Spinal cord (tissue), 10 donors: ENCODE measurements around the gene RB1. TPM values are rescaled to one million over a fixed set of nuclear protein-coding genes. Genes with fewer than 3 reads are reported as not detected.

Source experiments
- DNase-seq, 6 donors: peaks; one replicate each; pipeline versions ENCODE4 v3.0.0 to v3.0.0-alpha.2; 2013 to 2015; ENCODE audit warnings: low spot score in 6 of 6, low read depth in 4 of 6
- H3K27ac ChIP-seq: one replicate; pipeline ENCODE4 v1.5.1; 2013; ENCODE audit warnings: low read depth, low read length, control low read depth
- H3K27me3 ChIP-seq: one replicate; pipeline ENCODE4 v1.6.1; 2013; ENCODE audit warnings: low read length; ENCODE audit not compliant: control insufficient read depth, insufficient read depth
- H3K36me3 ChIP-seq: one replicate; pipeline ENCODE4 v1.6.1; 2013; ENCODE audit warnings: low read length; ENCODE audit not compliant: control insufficient read depth, insufficient read depth
- H3K4me1 ChIP-seq: one replicate; pipeline ENCODE4 v1.6.1; 2013; ENCODE audit warnings: low read length; ENCODE audit not compliant: control insufficient read depth, insufficient read depth
- H3K4me3 ChIP-seq: one replicate; pipeline ENCODE4 v1.5.1; 2013; ENCODE audit warnings: low read depth, low read length, control low read depth
- H3K9me3 ChIP-seq: one replicate; pipeline ENCODE4 v1.6.1; 2013; ENCODE audit warnings: low read length; ENCODE audit not compliant: control insufficient read depth, insufficient read depth
- WGBS: methylation state at CpG from one replicate; pipeline ENCODE4 v1.1.5; 2013; ENCODE audit warnings: missing lambda C conversion rate; ENCODE audit not compliant: insufficient coverage; 5-methylcytosine and 5-hydroxymethylcytosine counted together
- polyA plus RNA-seq, 2 donors: library from polyadenylated mRNA; unstranded; fragments of 120-200 nt; gene quantifications; one replicate each; pipeline ENCODE4 v1.2.1, GENCODE V29; 2013; ENCODE audit not compliant: insufficient read length in 2 of 2
- total RNA-seq, 2 donors: library from RNA; depleted of rRNA in 1 of 2; stranded (reverse); fragments of 120-200 nt in 1 of 2; fragments of >200 nt in 1 of 2; gene quantifications; one replicate each; pipeline versions ENCODE4 v1.2.3 to v1.2.4, GENCODE V29; 2013 to 2014
- donor health status: healthy.

Gene RB1
- total and polyA plus RNA-seq, 4 donors: 38.0 to 99.8 (median 48.9) TPM

DNA sequence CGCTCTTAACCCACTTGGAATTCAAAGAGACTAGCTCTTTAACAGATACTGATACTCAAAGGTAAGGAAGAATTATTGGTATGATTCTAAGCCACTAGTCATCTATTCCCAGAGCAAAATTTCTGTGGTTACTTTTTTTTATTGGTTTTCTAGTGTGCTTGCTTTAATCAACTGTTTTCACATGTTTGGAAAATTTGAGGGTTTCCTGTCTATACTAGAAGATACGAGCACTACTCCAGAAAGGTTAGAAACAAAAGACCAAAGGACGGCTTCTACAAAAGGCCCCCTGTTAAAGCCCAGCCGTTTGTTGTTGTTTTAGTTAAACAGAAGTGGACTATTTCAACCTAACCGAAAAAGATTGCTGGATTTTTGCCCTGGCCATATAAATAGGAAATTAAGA, 127.9 kb downstream of the RB1 start:
- DNase-seq: peak in 1 of 6 donors; percentile 28
- no peak overlapping the region for H3K4me3 ChIP-seq
- no CpG with 5 or more reads among the region's 5 CpGs for WGBS
- no peaks in the 10 kb centered on the region for H3K27me3 ChIP-seq
- H3K27ac ChIP-seq: peak overlapping the region; percentile 47
- H3K36me3 ChIP-seq: no peaks in the 10 kb centered on the region
- H3K9me3 ChIP-seq: no peaks in the 10 kb centered on the region
- no peaks in the 10 kb centered on the region for H3K4me1 ChIP-seq

GRCh38 chr13:48431987-48432615, 128.6 kb downstream of the RB1 start:
- Histone ChIP-seq H3K4me3 (no peak overlapping the region), H3K27ac (peak overlapping the region; percentile 47), H3K27me3 (no peaks in the 10 kb centered on the region), H3K9me3 (no peaks in the 10 kb centered on the region), H3K4me1 (no peaks in the 10 kb centered on the region), H3K36me3 (no peaks in the 10 kb centered on the region)
- 56% methylated on average over 1 of the region's 2 CpGs for WGBS
- peak in 1 of 6 donors; percentile 23 for DNase-seq

GRCh38 chr13:48434200-48434599, 130.6 kb downstream of the RB1 start:
- Histone ChIP-seq H3K4me1 (no peaks in the 10 kb centered on the region), H3K27ac (no peak overlapping the region), H3K27me3 (no peaks in the 10 kb centered on the region), H3K4me3 (no peak overlapping the region), H3K36me3 (no peaks in the 10 kb centered on the region), H3K9me3 (no peaks in the 10 kb centered on the region)
- WGBS: 100% methylated on average over 1 of the region's 3 CpGs
- no peak for DNase-seq

- Histone ChIP-seq H3K4me3 (no peak overlapping the region), H3K27ac (no peak overlapping the region), H3K27me3 (no peaks in the 10 kb centered on the region), H3K9me3 (no peaks in the 10 kb centered on the region), H3K36me3 (no peaks in the 10 kb centered on the region), H3K4me1 (no peaks in the 10 kb centered on the region)
- peak in 1 of 6 donors; percentile 5 for DNase-seq
- no CpG with 5 or more reads among the region's 2 CpGs for WGBS
Measured at GRCh38 chr13:48436661-48437288, 133.2 kb downstream of the RB1 start.

- DNase-seq: peak in 3 of 6 donors; percentile 22 to 75 (median 46)
- H3K4me3 ChIP-seq: no peak overlapping the region
- 0% methylated on average over 1 of the region's 3 CpGs for WGBS
- no peaks in the 10 kb centered on the region for H3K4me1 ChIP-seq
- H3K27me3 ChIP-seq: no peaks in the 10 kb centered on the region
- no peaks in the 10 kb centered on the region for H3K9me3 ChIP-seq
- H3K36me3 ChIP-seq: no peaks in the 10 kb centered on the region
- peak overlapping the region; percentile 15 for H3K27ac ChIP-seq
Measured at GRCh38 chr13:48437371-48437770, 133.8 kb downstream of the RB1 start.

- WGBS: no CpG with 5 or more reads among the region's 1 CpG
- no peaks in the 10 kb centered on the region for H3K27me3 ChIP-seq
- H3K9me3 ChIP-seq: no peaks in the 10 kb centered on the region
- DNase-seq: no peak
- H3K27ac ChIP-seq: no peak overlapping the region
- no peaks in the 10 kb centered on the region for H3K4me1 ChIP-seq
- no peak overlapping the region for H3K4me3 ChIP-seq
- no peaks in the 10 kb centered on the region for H3K36me3 ChIP-seq
Measured at GRCh38 chr13:48443442-48444208, 140.1 kb downstream of the RB1 start.

DNA sequence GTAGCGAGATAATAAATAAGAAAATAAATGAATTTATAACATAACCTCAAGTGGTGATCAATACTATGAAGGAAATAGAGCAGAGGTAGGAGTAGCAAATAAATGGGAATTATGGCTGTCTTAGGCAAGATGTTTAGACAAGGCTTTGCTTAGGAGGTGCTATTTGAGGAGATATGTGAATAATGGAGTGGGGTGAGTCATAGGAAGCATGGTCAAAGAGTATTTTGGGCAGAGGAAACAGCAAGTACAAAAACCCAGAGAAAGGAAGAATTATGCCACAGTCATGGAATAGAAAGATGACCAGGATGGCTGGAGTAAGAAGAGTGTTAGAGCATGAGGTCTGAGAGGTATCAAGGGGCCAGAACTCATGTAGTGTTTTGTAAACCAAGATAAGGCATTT, 142.9 kb downstream of the RB1 start:
- no CpG with 5 or more reads among the region's 1 CpG for WGBS
- H3K9me3 ChIP-seq: no peaks in the 10 kb centered on the region
- DNase-seq: no peak
- no peak overlapping the region for H3K4me3 ChIP-seq
- H3K4me1 ChIP-seq: no peaks in the 10 kb centered on the region
- H3K36me3 ChIP-seq: no peaks in the 10 kb centered on the region
- no peak overlapping the region for H3K27ac ChIP-seq
- no peaks in the 10 kb centered on the region for H3K27me3 ChIP-seq

DNA sequence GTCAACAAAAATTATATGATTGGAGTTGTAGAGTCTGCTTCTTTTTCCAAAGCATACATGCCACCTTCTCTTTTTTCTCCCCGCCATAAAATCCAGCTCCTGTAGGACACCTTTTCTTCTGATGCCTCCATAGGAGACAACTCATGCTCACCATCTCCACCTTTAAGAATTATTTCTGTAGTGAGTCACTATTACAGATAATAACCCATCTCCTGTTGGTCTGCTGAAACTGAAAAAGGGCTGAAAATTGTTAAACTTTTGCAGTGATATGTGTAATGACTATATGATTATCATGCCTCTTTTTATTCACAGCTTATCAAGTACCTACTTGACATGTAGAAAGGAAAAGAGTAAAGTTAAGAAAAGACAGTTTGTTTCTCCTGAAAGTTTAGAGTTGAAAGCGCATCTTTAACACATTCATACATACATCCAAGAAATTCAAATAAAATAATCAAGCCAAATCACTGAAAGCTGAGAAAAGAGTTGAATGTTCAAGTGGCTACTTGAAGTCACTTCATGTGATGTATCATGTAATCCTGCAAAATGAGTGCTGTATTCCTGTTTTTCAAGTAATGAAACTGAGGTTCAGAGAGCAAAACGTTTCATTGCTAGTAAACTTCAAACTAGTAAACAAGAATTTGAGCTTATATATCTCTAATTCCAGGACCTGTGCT, 144.9 kb downstream of the RB1 start:
- no peaks in the 10 kb centered on the region for H3K4me1 ChIP-seq
- WGBS: no CpG with 5 or more reads among the region's 3 CpGs
- no peaks in the 10 kb centered on the region for H3K27me3 ChIP-seq
- no peaks in the 10 kb centered on the region for H3K36me3 ChIP-seq
- no peak overlapping the region for H3K27ac ChIP-seq
- no peak for DNase-seq
- no peak overlapping the region for H3K4me3 ChIP-seq
- H3K9me3 ChIP-seq: no peaks in the 10 kb centered on the region

GRCh38 chr13:48448959-48449614, 145.5 kb downstream of the RB1 start:
- Histone ChIP-seq H3K9me3 (no peaks in the 10 kb centered on the region), H3K36me3 (no peaks in the 10 kb centered on the region), H3K27ac (no peak overlapping the region), H3K27me3 (no peaks in the 10 kb centered on the region), H3K4me1 (no peaks in the 10 kb centered on the region), H3K4me3 (no peak overlapping the region)
- no CpG with 5 or more reads among the region's 6 CpGs for WGBS
- DNase-seq: no peak
